Cerebellar cortex (tissue), 1 donor: Measurements from ENCODE around the gene RRP8.
A peak's percentile ranks its signal among the peaks of the same experiment; 100 is the strongest.

ENCODE experiments used
- DNase-seq: peaks from one replicate; pipeline ENCODE4 v3.0.0-alpha.2; 2015; ENCODE audit warnings: low spot score

RRP8 gene

DNA sequence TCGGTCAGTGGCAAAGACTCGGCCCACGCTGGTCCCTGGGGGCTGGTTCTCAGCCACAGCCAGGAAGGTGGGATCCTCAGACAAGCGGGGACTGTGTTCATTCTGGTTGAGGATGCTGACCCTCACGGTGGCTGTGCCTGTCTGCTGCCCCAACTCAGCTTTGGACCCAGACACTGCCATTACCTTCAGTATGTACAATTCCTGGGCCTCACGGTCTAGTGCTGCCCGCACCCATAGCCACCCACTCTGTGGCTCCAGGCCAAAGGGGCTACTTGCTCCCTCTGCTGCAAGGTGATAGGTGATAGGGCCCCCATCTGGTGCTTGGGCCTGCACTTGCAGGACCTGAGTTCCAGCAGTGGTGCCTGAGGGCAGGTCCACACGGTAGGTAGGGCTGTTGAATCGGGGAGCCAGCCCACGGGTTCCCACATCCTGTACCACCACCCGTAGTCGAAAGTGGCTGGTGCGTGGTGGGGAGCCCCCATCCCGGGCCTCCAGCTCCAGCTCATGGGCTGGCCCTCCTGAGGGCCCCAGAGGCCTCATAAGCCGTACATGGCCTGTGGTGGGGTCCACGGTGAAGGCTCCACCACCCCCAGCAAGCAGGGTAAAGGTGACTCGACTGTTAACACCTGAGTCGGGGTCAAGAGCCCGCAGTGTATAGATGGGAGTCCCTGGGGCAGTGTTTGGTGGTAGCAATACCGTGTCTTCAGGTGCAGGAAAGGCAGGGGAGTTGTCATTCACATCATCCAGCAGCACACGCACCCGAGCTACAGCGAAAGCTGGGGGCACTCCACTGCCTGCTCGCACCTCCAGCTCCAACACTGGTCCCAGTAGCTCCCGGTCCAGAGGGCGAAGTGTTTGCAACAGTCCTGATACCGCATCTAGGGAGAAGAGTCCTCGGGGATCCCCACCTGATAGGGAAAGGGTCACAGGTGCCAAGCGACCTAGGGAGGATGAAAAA lies 29.0 kb upstream of the RRP8 start:
- no peak for DNase-seq

DNA sequence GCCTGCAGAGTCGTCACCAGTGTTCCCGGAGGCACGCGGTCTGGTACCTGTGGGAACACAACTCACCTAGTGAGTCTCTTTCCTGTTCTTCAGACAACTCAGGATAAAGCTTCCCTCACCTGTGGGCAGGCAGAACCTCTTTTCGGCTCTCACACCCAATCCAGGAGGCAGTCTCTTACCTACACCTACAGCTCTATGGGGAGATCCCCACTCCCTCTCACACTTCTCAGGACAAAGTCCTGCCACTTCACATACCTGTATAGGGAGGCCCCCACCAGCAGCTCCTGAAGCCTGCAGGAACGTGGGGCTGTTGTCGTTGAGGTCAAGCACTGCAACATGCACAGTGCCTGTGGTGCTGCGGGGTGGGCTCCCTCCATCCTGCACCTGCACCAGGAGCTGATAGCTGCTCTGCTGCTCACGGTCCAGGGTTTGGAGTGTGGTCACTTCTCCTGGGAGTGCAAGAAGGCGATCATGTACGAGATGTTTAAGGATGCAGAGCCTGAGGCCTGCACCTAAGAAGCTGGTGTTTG lies 28.0 kb upstream of the RRP8 start:
- no peak for DNase-seq

DNA sequence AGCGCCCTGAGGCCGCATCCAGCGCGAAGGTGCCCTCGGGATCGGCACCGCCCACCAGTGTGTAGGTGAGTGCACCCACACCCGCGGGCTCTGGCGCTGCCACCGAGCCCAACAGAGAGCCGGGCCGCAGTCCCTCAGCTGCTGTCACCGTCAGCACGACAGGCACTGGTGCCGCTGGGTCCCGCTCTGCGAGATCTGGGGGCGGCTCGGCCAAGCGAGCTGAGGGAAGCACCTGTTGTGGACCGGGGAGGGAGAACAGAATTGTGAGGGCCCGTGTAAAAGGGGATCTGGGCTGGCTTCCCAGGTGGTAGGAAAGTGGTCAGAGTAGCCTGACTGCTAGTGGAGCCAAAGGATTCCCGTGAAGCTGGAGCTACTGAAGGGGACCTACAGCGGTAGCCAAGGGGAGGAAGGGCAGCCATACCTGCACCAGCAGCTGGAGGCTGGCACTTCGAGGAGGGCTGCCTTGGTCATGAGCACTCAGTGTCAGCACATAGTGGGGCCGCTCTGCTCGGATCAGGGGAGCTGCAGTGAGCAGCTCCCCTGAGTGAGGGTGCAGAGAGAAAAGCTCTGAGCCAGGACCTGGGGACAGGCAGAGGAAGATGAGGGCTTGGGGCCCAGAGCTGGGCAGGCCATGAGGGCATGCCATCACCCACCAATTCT lies 27.3 kb upstream of the RRP8 start:
- DNase-seq, result no peak

GRCh38 chr11:6629892-6630631 lies 26.6 kb upstream of the RRP8 start:
- DNase-seq, result no peak

GRCh38 chr11:6629573-6629891 lies 26.1 kb upstream of the RRP8 start:
- DNase-seq, result no peak

DNA sequence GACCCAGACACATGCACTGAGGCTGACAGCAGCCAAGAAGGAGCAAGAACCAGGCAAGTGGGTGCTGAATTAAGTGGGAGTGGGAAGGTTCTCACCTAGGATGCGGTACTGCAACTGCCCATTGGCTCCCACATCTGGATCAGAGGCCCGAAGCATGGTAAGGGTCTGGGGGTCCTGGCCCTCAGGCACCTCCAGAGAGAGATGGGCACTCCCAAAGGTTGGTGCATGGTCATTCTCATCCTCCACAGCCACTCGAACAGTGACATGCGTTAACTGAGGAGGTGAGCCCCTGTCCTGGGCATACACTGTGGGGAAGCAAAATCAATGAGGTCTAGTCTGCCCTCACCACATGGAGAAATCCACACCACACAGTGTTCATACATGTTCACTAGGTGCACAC lies 25.1 kb upstream of the RRP8 start:
- no peak for DNase-seq

- no peak for DNase-seq
Measured at GRCh38 chr11:6627762-6628241, 24.4 kb upstream of the RRP8 start.

DNA sequence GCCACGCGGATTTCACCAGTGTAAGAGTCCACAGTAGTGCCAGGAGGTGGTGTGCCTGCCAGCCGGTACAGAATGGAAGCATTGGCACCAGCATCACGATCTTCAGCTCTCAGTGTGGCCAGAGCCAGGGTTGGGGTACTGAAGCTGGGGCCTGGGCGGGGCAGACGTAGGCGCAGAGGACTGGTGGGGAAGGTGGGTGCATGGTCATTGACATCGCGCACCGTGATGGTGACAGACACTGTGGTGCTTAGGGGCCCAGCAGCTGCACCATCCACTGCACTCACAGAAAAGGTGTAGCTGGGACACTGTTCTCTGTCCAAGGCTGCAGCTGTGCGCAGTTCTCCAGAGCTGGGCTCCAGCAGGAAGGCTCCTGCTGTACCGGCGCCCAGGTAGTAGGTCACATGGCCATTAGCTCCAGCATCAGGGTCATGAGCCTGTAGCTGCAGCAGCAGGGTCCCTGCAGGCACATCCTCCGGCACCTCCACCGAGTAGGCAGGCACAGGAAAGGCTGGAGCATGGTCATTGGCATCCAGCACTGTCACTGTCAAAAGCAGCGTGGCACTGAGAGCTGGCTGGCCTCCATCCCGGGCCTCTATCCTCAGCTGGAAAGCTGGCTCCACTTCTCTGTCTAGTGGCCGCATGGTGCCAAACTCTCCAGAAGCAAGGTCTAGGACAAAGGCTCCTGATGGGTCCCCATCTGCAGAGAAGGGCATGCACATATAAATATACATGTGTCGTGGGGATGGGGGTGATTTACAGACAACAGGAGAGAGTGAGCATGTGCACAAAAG lies 23.8 kb upstream of the RRP8 start:
- DNase-seq, result peak; percentile 54

- no peak for DNase-seq
Measured at GRCh38 chr11:6625832-6626420, 22.5 kb upstream of the RRP8 start.

DNA sequence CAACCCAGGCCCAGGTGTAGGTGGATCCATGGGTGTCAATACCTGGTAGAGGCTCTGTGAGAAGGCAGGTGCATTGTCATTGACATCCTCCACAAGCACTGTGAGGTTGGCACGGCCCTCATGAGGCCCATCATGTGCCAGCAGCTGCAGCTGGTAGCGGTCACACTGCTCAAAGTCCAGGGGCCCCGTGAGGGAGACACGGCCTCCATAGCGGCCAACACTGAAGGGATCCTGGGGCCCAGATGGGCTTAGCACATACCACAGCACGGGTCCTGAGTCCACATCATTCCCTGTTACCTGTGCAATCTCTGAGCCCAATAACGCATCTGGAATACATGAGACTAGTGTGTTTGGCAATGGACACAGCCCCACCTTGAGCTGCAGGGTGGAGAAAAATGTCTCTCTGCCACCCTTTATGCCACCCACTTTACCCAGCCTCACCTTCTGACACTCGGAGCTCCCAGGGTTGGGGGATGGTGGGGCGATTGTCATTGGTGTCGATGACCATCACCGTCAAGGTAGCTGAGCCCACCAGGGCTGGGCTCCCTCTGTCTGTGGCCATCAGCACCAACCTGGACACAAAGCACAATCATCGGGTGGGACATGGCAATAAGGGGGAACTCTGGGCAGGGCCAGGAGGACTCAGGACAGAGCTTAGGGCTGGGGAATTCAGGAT lies 21.9 kb upstream of the RRP8 start:
- no peak for DNase-seq

DNA sequence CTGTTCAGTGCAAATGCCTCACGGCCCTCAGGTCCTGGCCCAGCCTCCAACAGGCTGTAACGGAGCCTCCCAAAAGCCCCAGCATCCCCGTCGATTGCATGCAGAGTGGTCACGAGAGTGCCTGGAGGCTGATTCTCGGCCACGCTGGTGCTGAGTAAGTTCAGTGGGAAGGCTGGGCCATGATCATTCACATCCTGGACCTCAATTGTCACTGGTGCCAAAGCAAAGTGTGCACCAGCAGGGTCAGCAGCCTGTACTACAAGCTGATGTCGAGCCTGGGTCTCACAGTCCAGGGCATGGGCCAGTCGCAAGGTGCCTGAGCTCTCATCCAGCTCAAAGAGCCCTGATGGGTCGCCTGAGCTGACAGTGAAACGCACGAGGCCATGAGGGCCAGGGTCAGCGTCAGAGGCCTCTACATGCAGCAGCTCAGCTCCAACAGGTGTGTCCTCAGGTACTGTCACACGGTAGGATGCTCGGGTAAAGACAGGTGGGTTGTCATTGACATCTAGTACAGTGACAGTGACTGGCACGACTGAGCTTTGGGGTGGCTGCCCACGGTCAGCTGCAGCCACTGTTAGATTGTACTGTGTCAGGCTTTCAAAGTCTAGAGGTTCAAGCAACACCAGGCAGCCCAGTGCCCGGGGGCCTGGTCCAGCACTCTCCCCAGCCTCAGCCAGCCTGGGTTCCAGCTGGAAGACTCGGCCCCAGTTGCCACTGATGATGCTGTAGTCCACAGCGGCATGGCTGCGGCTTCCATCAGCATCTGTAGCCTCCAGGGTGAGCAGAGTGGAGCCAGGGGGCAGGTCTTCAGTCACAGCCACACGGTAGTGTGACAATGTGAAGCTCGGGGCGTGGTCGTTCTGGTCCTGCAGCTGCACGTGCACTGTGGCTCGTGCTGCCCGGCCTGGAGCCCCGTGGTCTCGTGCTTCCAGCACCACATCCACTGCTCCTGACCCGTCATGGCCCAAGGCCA lies 20.3 kb upstream of the RRP8 start:
- no peak for DNase-seq

DNA sequence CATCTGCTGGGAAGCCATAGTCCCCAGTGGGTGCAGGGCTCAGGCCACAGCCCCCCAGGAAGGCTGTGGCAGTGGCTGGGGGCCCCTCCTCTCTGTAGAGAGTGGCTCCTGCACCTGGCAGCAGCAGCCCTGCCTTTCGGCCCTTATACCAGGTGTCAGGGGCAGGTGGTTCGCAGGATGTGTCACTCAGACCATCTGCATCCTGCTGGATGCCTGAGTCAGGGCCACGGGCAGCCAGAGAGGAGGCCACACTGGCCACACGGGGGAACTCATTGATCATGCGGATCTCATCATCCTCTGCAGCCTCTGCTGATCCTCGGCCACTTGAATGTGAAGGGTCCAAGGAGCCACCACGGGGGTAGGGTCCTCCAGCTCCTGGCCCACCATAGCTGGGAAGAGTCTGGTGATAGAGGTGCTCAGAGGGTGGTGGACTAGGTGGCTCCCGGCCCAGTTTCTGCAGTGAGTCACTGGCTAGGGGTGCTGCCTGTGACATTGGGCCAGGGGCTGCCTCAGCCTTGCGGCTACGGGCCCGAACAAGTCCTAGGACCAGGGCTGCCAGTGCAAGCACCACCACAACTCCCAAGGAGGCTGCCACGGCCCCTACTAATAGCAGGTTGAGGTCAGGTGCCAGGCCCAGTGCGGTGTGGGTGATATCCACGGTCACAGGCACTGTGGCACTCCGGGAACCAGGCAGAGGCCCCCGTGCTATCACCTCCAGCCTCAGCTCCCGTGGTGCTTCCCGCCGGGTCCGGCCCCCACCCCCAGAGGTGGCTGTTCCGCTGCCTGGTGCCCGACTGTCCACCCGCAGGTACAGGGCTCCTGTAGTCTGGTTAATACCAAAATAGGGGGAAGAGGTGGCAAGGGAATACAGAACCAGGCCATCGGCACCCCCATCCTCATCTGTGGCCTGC lies 19.1 kb upstream of the RRP8 start:
- no peak for DNase-seq

- DNase-seq, result no peak
Measured at GRCh38 chr11:6621711-6622211, 18.3 kb upstream of the RRP8 start.

GRCh38 chr11:6620636-6621035 lies 17.2 kb upstream of the RRP8 start:
- no peak for DNase-seq

GRCh38 chr11:6619004-6619745 lies 15.8 kb upstream of the RRP8 start, which contains the start of gene TPP1:
Gene TPP1 (minus strand): TSS chr11:6619422. CDS start chr11:6619400, 22 bp downstream.
- peak; percentile 99 for DNase-seq

DNA sequence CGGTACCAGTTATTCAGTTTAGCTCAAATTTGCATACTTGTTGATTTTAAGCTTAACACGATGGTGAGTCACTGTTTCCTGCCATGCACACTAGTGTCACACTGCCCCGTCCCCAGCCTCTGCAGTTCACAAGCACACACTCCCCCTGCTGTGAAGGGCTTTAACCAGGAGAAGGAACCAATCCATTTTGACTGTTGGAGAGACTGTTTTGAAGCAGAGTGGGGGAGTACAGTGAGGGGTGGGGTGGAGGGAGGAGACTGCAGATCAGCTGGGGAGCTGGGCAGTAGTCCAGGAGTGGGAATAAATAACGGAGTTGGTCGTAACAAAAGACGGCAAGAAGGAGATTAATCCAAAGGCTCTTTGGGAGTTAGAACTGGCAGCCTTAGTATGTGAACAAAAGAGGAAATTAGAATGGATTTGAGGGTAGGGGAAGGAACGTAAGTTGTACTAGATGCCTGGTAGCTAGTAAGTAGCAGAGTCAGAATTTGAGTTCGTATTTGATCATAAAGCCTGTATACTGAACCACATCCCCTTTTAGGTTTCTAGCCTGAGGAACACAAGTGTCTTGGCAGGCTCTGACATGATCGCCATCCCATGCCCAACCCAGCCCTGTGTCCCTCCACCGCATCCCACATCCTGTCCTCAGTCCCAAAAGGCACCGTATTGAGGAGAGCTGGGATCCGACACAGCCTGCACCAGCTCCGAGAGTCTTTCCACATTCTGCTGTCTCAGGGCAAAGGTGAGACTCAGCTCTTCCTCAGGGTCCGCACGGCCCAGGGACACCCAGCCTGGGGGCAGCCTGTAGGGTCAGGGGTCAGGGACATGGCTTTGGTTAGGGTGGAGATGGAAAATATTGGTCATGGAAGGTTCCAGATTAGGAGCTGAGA lies 14.9 kb upstream of the RRP8 start:
- DNase-seq, result peak; percentile 33
